ENCODE results near the gene RASL11B. TPM values are rescaled to one million over a fixed set of nuclear protein-coding genes. Genes with fewer than 3 reads are reported as not detected.

The RASL11B gene
- total RNA-seq, 6 donors from 2014 or later: 0.30 to 2.1 (median 1.6) TPM; not detected in 3

DNA sequence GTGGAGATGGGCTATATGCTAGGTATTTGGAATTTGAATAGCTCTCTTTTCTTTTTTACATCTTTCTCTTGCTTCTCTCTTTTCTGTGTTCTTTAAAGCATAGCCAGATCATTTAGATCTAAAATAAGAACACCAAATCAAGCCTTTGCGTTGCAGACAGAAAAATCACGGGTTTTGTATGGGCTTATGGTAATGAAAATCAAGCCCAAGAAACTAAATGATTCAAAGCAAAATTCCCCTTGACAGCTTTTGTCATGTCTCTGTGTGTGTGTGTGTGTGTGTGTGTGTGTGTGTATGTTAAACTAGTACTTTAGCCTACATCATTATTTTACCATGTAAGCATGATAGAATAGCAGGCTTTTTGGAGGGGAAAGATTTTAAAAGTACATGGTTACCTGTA is 1.8 kb upstream of the RASL11B start:
- Histone ChIP-seq H3K27me3 (peaks cover 0 to 9% (median 3%) of the 10 kb centered on the region in 4 donors), H3K4me1 (peaks cover 9 to 34% (median 25%) of the 10 kb centered on the region in 4 donors), H3K9me3 (peaks cover 0 to 9% (median 3%) of the 10 kb centered on the region in 4 donors), H3K36me3 (no peaks in the 10 kb centered on the region), H3K27ac (no peak overlapping the region), H3K4me3 (no peak overlapping the region)
- DNase-seq (no peak), ATAC-seq (ENCODE audit: low FRiP score in 2 of 2) (no peak)
- 89 to 98% methylated on average over 2 of the region's 2 CpGs for WGBS, 2 donors
- TF ChIP-seq, protein P1, sequence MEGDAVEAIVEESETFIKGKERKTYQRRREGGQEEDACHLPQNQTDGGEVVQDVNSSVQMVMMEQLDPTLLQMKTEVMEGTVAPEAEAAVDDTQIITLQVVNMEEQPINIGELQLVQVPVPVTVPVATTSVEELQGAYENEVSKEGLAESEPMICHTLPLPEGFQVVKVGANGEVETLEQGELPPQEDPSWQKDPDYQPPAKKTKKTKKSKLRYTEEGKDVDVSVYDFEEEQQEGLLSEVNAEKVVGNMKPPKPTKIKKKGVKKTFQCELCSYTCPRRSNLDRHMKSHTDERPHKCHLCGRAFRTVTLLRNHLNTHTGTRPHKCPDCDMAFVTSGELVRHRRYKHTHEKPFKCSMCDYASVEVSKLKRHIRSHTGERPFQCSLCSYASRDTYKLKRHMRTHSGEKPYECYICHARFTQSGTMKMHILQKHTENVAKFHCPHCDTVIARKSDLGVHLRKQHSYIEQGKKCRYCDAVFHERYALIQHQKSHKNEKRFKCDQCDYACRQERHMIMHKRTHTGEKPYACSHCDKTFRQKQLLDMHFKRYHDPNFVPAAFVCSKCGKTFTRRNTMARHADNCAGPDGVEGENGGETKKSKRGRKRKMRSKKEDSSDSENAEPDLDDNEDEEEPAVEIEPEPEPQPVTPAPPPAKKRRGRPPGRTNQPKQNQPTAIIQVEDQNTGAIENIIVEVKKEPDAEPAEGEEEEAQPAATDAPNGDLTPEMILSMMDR (IDR thresholded peaks at IDR 0.05): no peak
- TF ChIP-seq POLR2A (IDR thresholded peaks at IDR 0.05): no peak
- no peak for TF ChIP-seq POLR2AphosphoS5 (IDR thresholded peaks at IDR 0.05)
- no peak for TF ChIP-seq EP300 (IDR thresholded peaks at IDR 0.05)

DNA sequence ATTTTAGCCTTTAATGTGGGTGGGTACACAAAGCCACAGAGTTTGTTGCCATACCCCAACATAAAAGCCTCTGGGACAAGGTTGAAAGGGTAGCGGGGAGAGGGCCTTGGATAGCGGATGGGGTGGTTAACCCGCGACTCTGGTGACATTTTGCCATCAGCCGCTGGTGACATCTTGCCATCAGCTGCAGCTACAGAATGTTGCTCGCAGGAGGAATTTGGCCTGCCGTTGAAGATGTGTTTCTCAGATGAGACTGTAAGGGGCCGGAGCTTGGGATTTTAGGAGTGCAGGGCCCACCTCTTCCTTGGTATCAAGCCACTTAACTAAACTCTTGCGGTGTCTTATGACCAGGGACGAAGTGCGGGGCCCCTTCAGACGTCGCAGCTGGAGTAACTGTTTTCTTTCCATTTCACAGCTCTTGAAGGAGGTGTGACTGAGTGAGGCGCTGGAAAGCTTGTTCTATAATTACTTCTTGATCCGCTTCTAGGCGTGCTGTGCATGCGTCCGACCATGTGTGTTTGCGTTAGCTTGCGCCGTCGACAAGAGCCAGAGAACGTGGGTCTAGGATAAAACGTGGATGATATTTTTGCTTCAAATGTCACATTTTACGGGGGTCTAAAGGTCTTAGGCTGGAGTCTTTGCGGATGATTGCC is 820 bp upstream of the RASL11B start:
- Histone ChIP-seq H3K36me3 (no peaks in the 10 kb centered on the region), H3K4me3 (peak overlapping the region; percentile 62 to 72 (median 66)), H3K27me3 (peaks cover 0 to 9% (median 3%) of the 10 kb centered on the region in 4 donors), H3K4me1 (peaks cover 9 to 35% (median 26%) of the 10 kb centered on the region in 4 donors), H3K9me3 (peaks cover 0 to 9% (median 3%) of the 10 kb centered on the region in 4 donors), H3K27ac (peak overlapping the region in 1 of 4 donors; percentile 74)
- no peak for TF ChIP-seq POLR2A (IDR thresholded peaks at IDR 0.05)
- no peak for TF ChIP-seq POLR2AphosphoS5 (IDR thresholded peaks at IDR 0.05)
- TF ChIP-seq EP300 (IDR thresholded peaks at IDR 0.05): no peak
- TF ChIP-seq, protein P1 (IDR thresholded peaks at IDR 0.05): no peak
- DNase-seq (no peak), ATAC-seq (ENCODE audit: low FRiP score in 2 of 2) (no peak)
- WGBS, 2 donors: 36 to 41% methylated on average over 25 to 26 of the region's 26 CpGs

DNA sequence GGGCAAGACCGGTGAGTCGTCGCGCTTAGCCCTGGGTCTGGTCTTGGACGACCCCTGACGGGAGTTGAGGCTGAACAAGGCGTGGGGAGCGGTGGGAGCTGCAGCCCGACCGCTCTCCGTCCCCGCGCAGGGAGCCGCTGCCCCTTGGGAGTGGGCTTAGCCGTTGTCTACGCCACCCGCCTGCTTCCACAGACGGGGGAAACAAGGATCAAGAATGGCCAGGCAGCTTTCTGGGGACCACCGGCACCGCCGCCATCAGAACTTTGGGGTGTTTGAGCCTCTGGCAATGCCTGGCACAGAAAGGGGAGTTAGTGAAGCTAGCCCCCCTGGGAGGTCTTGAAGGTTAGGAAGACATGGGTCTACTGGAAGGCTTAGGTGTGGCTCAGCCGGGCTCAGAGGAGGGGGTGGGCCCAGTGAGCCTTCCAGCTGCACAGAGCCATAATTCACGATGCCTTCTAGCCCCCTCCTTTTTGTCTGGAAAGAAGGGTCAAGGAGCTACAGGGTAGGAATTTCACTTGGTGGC is 583 bp downstream of the RASL11B start:
- H3K27me3 ChIP-seq: peaks cover 0 to 9% (median 3%) of the 10 kb centered on the region in 4 donors
- peak overlapping the region; percentile 62 to 72 (median 66) for H3K4me3 ChIP-seq
- DNase-seq (no peak), ATAC-seq (ENCODE audit: low FRiP score in 2 of 2) (no peak)
- TF ChIP-seq, protein P1 (IDR thresholded peaks at IDR 0.05): no peak
- no peak for TF ChIP-seq POLR2A (IDR thresholded peaks at IDR 0.05)
- TF ChIP-seq POLR2AphosphoS5 (IDR thresholded peaks at IDR 0.05): no peak
- no peak for TF ChIP-seq EP300 (IDR thresholded peaks at IDR 0.05)
- WGBS, 2 donors: 18 to 20% methylated on average over 17 to 22 of the region's 23 CpGs
- peaks cover 9 to 35% (median 26%) of the 10 kb centered on the region in 4 donors for H3K4me1 ChIP-seq
- peaks cover 0 to 9% (median 3%) of the 10 kb centered on the region in 4 donors for H3K9me3 ChIP-seq
- H3K27ac ChIP-seq: peak overlapping the region in 1 of 4 donors; percentile 74
- no peaks in the 10 kb centered on the region for H3K36me3 ChIP-seq

DNA sequence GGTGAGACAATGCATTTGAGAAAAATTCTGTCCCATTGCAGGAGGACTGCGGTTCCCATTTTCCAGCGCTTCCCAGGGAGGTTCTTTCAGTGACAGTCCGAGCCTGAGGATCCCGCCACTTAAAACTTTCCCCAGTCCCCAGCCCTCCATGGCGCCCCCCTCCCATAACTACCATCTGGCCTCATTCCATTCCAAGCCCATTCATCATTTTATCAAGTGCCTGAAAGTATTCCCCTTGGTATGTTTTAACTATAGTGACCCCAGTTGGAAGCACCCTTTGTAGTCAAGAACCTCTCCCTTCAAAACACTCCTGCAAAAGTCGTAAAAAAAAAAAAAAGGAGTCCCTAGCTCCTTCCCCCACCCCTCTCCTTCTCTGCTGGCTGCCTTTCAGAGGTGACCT is 1.2 kb downstream of the RASL11B start:
- ATAC-seq (ENCODE audit: low FRiP score in 2 of 2) (no peak), DNase-seq (no peak)
- Histone ChIP-seq H3K4me3 (peak overlapping the region in 1 of 4 donors; percentile 62), H3K9me3 (peaks cover 0 to 4% (median under 1%) of the 10 kb centered on the region in 4 donors), H3K27ac (no peak overlapping the region), H3K27me3 (peaks cover 0 to 9% (median 3%) of the 10 kb centered on the region in 4 donors), H3K36me3 (no peaks in the 10 kb centered on the region), H3K4me1 (peaks cover 9 to 40% (median 31%) of the 10 kb centered on the region in 4 donors)
- WGBS, 2 donors: 64 to 69% methylated on average over 6 of the region's 6 CpGs
- TF ChIP-seq POLR2AphosphoS5 (IDR thresholded peaks at IDR 0.05) (no peak), POLR2A (IDR thresholded peaks at IDR 0.05) (no peak), EP300 (IDR thresholded peaks at IDR 0.05) (no peak)
- TF ChIP-seq, protein P1 (IDR thresholded peaks at IDR 0.05): no peak
